Neural cell (in vitro differentiated cells): ENCODE results near the gene PLIN1. TPM values are rescaled to one million over a fixed set of nuclear protein-coding genes. Genes with fewer than 3 reads are reported as not detected.

ENCODE experiments used
- H2AFZ ChIP-seq: fragments of 200-600, 300-800 bp; sonication (generic), shearing (Covaris generic); 2 replicates; pipeline ENCODE4 v1.6.0; 2014; ENCODE audit warnings: low read depth, mild to moderate bottlenecking, antibody characterized with exemption, low read length, moderate library complexity
- H3F3A ChIP-seq: fragments of 200-600 bp; shearing (Covaris generic); 2 replicates; pipeline ENCODE4 v1.6.1; 2016; ENCODE audit warnings: mild to moderate bottlenecking, moderate library complexity, mixed read lengths, antibody characterized with exemption, low read length; ENCODE audit not compliant: insufficient read depth, poor library complexity, severe bottlenecking
- H3K27ac ChIP-seq: fragments of 200-600, 300-800 bp; sonication (generic), shearing (Covaris generic); 2 replicates; pipeline ENCODE4 v1.5.1; 2014; ENCODE audit warnings: mild to moderate bottlenecking, low read length, moderate library complexity
- H3K27me3 ChIP-seq: fragments of 300-800, 200-600 bp; sonication (generic), shearing (Covaris generic); 2 replicates; pipeline ENCODE4 v1.6.0; 2014; ENCODE audit warnings: mild to moderate bottlenecking, low read depth, low read length, moderate library complexity; ENCODE audit not compliant: insufficient read depth
- H3K36me3 ChIP-seq: fragments of 300-800, 200-600 bp; sonication (generic), shearing (Covaris generic); 2 replicates; pipeline ENCODE4 v1.5.1; 2014; ENCODE audit warnings: mild to moderate bottlenecking, antibody characterized with exemption, low read length, moderate library complexity; ENCODE audit not compliant: insufficient read depth
- H3K4me2 ChIP-seq: fragments of 300-800, 200-600 bp; sonication (generic), shearing (Covaris generic); 2 replicates; pipeline ENCODE4 v1.6.0; 2014; ENCODE audit warnings: mild to moderate bottlenecking, low read length
- H3K4me3 ChIP-seq: fragments of 300-800, 200-600 bp; sonication (generic), shearing (Covaris generic); 2 replicates; pipeline ENCODE4 v1.5.1; 2014; ENCODE audit warnings: mild to moderate bottlenecking, low read length, moderate library complexity
- H3K79me2 ChIP-seq: fragments of 200-600 bp; shearing (Covaris generic); replicated peaks from 2 replicates; pipeline ENCODE4 v1.6.0; 2014; ENCODE audit warnings: mild to moderate bottlenecking, low read length, moderate library complexity; ENCODE audit not compliant: insufficient read depth
- H3K9ac ChIP-seq: fragments of 300-800, 200-600 bp; sonication (generic), shearing (Covaris generic); 2 replicates; pipeline ENCODE4 v1.6.1; 2016; ENCODE audit warnings: mild to moderate bottlenecking, low read length, mixed read lengths
- H3K9me2 ChIP-seq: fragments of 200-600 bp; shearing (Covaris generic); 2 replicates; pipeline ENCODE4 v1.6.1; 2016; ENCODE audit warnings: mild to moderate bottlenecking, low read length, mixed read lengths; ENCODE audit not compliant: insufficient read depth
- H3K9me3 ChIP-seq: fragments of 200-600, 300-800 bp; sonication (generic), shearing (Covaris generic); 2 replicates; pipeline ENCODE4 v1.6.1; 2016; ENCODE audit warnings: mild to moderate bottlenecking, mixed run types, low read length, moderate library complexity, mixed read lengths
- H4K20me1 ChIP-seq: fragments of 200-600 bp; shearing (Covaris generic); 2 replicates; pipeline ENCODE4 v1.6.1; 2016; ENCODE audit warnings: mild to moderate bottlenecking, mixed run types; ENCODE audit not compliant: insufficient read depth
- CTCF ChIP-seq: fragments of 450-650 bp; IDR thresholded peaks from 2 replicates; pipeline ENCODE4 v1.5.1; 2014; ENCODE audit warnings: antibody characterized with exemption, mild to moderate bottlenecking, moderate library complexity; ENCODE audit not compliant: poor library complexity, severe bottlenecking
- EP300 ChIP-seq: fragments of 450-650 bp; conservative IDR thresholded peaks from 2 replicates; pipeline ENCODE4 v1.6.1; 2014; ENCODE audit warnings: antibody characterized with exemption, mild to moderate bottlenecking, moderate library complexity; ENCODE audit not compliant: poor library complexity, severe bottlenecking
- EZH2 ChIP-seq: fragments of 200-600, 300-800 bp; shearing (Covaris generic), sonication (generic); IDR thresholded peaks from 2 replicates; pipeline ENCODE4 v1.6.1; 2014; ENCODE audit warnings: antibody characterized with exemption, low read length, borderline replicate concordance, mild to moderate bottlenecking; ENCODE audit not compliant: insufficient read depth, poor library complexity, severe bottlenecking
- MXI1 ChIP-seq: fragments of 450-650 bp; conservative IDR thresholded peaks from 2 replicates; pipeline ENCODE4 v1.6.1; 2014; ENCODE audit warnings: antibody characterized with exemption, mild to moderate bottlenecking; ENCODE audit not compliant: poor library complexity, severe bottlenecking
- POLR2AphosphoS5 ChIP-seq: IDR thresholded peaks from 2 replicates; pipeline ENCODE4 v1.6.1; 2012
- RAD21 ChIP-seq: fragments of 450-650 bp; conservative IDR thresholded peaks from 2 replicates; pipeline ENCODE4 v1.6.1; 2014; ENCODE audit warnings: antibody characterized with exemption, mild to moderate bottlenecking, moderate library complexity
- REST ChIP-seq: IDR thresholded peaks from 2 replicates; pipeline ENCODE4 v1.6.1; 2012; ENCODE audit warnings: borderline replicate concordance
- SMC3 ChIP-seq: fragments of 450-650 bp; conservative IDR thresholded peaks from 2 replicates; pipeline ENCODE4 v1.6.1; 2014; ENCODE audit warnings: antibody characterized with exemption, mild to moderate bottlenecking, moderate library complexity; ENCODE audit not compliant: poor library complexity
- TAF1 ChIP-seq: IDR thresholded peaks from 2 replicates; pipeline ENCODE4 v1.6.1; 2012; ENCODE audit warnings: low read depth
- polyA plus RNA-seq: library from polyadenylated mRNA; depleted of rRNA; stranded (reverse); fragments of >200 nt; gene quantifications from 2 replicates; pipeline ENCODE4 v1.2.3, GENCODE V29; 2014

The PLIN1 gene
- polyA plus RNA-seq, 1 donor from 2014 or later = not detected

GRCh38 chr15:89659295-89659694, 19.9 kb downstream of the PLIN1 start:
- Histone ChIP-seq H3K79me2 (no peaks in the 10 kb centered on the region), H3K27me3 (no peaks in the 10 kb centered on the region), H4K20me1 (no peaks in the 10 kb centered on the region), H3K4me2 (no peak overlapping the region), H2AFZ (no peak overlapping the region), H3K9me2 (no peaks in the 10 kb centered on the region), H3F3A (no peaks in the 10 kb centered on the region), H3K27ac (no peak overlapping the region), H3K4me3 (no peak overlapping the region), H3K9ac (no peak overlapping the region), H3K36me3 (no peaks in the 10 kb centered on the region), H3K9me3 (no peaks in the 10 kb centered on the region)
- TF ChIP-seq POLR2AphosphoS5 (no peak), MXI1 (no peak), EP300 (no peak), RAD21 (no peak), EZH2 (no peak), SMC3 (no peak), TAF1 (no peak), REST (no peak), CTCF (no peak)

DNA sequence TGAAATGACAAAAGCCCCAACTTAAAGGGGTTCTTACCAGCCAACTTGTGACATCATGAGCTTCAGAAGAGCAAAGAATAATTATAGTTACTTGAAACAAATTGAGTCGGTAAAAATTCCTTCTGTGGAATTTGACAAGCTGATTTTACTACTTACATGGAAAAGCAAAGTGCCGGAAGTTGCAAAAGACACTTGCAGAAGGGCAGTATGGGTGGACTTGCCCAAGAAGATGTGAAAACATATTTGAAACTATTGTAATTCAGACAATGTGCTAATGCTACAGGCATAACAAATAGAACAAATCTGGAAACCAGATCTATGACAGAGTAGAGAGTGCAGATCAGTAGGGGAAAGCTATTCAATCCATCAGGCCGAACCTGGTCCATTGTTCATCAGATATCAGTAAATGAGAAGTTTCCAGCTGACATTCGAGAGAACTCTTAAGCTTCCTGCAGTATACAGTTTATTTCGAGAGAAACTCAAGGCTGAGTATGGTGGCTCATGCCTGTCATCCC, 21.4 kb downstream of the PLIN1 start:
- Histone ChIP-seq H3K9ac (no peak overlapping the region), H3K27me3 (no peaks in the 10 kb centered on the region), H3K9me2 (no peaks in the 10 kb centered on the region), H3K4me3 (no peak overlapping the region), H3K9me3 (no peaks in the 10 kb centered on the region), H3K36me3 (no peaks in the 10 kb centered on the region), H2AFZ (no peak overlapping the region), H3K27ac (no peak overlapping the region), H4K20me1 (no peaks in the 10 kb centered on the region), H3K4me2 (no peak overlapping the region), H3F3A (no peaks in the 10 kb centered on the region), H3K79me2 (no peaks in the 10 kb centered on the region)
- TF ChIP-seq SMC3 = no peak
- no peak for TF ChIP-seq TAF1
- TF ChIP-seq EZH2 = no peak
- no peak for TF ChIP-seq RAD21
- no peak for TF ChIP-seq CTCF
- TF ChIP-seq POLR2AphosphoS5 = no peak
